NCI-H510A treated with DMSO at 0.1 percent for 48 hours (cell line): Measurements from ENCODE around the gene GPR137B.
A peak's percentile ranks its signal among the peaks of the same experiment; 100 is the strongest.

ENCODE experiments used
- DNase-seq: peaks from one replicate; lab custom pipeline; 2025; lab: John Stamatoyannopoulos, UW

The GPR137B gene

DNA sequence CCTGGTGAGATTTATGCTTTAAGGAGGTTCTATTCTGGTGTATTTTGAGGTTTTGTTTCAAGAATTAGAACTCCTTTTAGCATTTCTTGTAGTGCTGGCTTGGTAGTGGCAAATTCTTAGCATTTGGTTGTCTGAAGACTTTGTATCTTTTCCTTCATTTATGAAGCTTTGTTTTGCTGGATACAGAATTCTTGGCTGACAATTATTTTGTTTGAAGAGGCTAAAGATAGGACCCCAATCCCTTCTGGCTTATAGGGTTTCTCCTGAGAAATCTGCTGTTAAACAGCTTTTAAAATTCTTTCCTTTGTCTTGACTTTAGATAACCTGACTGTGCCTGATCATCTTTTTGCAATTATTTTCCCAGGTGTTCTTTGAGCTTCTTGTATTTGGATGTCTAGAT lies 58.6 kb downstream of the GPR137B start:
- no peak for DNase-seq

DNA sequence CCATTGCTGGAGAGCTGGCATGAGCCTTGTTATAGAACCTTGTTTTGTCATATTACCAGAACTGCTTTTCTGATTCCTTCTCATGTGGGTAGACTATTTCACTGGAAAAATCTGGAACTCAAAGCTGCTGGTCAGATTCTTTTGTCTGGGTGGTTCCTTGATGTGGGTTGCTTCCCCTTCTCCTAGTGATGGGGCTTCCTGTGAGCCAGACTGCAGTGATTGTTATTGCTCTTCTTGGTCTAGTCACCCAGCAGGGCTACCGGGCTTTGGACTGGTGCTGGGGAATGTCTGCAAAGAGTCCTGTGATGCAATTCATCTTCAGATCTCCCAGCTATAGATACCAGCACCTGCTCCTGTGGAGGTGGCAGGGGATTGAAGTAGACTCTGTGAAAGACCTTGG lies 59.4 kb downstream of the GPR137B start:
- no peak for DNase-seq

DNA sequence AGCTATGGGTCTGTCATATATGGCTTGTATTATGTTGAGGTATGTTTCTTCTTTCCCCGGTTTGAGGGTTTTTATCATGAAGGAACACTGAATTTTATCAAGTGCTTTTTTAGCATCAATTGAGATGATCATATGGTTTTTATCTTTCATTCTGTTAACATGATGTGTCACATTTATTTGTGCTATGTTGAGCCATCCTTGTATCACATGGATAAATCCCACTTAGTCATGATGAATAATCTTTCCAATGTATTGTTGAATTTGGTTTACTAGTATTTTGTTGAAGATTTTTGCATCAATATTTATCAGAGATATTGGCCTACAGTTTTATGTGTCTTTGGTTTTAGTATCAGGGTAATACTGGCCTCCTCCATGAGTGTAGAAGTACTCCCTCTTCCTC lies 61.7 kb downstream of the GPR137B start:
- DNase-seq = no peak

DNA sequence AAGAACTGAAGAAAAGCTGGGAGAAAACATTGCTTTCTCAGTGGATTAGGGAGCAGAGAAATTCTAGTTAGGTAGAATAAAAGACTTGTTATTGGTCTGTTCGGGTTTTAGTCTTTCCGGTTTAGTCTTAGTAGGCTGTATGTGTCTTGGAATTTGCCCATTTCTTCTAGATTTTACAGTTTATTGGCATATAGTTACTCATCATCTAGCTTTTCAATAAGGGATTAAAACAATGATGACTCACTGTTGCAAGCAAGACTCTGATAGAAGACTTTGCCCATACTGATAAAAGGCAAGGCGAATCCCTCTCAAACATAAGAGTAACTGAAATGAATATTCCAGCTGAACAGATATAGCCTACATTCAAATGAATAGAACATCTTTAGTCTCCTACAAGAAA lies 62.3 kb downstream of the GPR137B start:
- DNase-seq = no peak

DNA sequence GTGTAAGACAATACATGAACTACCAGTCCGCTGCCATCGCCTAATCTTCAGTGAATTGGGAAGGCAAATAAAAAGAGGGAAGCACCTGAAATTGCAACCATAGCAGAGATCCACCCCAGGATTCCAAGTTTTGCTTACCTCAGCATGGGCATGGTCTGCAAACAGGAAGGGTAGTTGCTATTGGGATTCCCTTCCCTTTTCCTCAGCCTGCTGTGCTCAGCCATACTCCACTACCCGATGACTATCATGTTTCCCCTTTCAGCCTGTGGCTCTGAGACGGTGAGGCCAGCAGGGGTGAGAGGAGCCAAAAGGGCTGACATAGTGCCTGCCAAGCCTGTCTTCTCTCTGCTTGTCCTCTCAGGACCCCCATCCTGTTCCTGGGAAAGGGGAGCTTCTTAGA lies 64.2 kb downstream of the GPR137B start:
- DNase-seq = peak; percentile 55

DNA sequence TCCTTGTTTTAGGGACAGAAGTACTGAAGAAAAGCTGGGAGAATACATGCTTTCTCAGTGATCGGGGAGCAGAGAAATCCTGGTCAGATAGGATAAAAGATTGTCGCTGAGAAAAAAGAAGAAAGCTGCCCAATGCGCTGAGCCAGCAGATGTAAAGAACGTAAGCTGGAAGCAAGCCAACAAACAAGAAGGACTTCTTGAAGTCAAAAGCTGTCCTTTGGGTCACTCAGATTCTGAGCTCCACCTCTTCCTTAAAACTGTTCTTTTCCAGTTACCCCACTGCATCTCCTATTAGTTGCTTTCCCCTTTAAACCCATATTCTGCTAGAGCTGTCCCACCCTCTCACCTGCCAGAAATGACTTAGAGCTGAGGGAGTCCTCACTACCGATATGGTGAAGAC lies 64.8 kb downstream of the GPR137B start:
- DNase-seq = no peak

DNA sequence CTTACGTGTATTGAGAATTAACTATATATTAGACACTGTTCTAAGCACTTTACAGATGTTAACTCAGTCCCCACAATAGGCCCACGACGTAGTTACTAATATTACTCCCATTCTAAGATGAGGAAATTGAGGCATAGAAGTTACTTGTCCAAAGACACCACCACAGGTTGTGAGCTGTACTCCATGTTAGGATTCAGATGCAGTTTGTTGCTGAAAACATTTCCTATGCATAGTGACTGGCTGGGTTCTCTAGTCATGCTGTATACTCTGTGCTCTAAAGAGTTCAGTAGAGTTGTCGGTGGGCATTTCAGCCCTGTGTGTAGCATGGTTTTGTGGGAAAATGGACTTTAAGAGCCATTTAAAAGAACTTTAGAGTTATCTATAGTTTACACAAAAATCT lies 65.2 kb downstream of the GPR137B start:
- DNase-seq = no peak

DNA sequence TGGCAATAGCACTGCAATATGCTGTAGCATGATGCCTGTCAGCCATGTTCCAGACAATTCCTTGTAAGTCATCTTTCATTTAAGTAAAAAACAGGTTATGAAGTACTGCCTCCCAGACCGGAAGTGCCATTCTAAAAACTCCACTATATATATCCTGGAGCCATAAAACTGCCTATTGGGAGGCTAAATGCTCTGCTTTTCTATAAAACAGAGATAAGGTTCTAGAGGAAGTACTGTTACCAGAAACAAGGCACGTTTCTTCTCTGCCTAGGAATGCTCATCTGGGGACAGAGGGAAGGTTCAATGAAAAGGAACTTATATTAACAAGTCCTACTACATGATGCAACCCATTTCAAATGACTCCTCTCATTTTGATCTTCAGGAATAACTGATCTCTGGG lies 66.8 kb downstream of the GPR137B start:
- no peak for DNase-seq

DNA sequence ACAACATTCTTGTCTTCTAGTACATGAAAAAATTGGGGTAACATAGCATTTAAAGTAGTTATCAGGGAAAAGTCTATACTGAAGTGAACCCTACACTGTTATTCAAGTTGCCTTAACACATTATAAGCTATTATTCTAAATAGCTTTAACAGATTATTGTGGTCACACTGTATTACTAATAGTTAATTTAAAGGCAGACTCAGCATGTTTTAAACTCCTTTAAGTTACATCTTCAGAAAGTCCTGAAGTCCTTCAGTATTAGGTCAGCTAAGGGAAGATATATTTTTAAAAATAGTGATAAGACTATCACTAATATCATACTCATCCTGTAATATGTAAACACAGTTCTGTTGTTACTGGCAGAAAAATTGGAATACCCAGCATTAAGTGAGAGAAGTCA lies 67.4 kb downstream of the GPR137B start:
- no peak for DNase-seq

DNA sequence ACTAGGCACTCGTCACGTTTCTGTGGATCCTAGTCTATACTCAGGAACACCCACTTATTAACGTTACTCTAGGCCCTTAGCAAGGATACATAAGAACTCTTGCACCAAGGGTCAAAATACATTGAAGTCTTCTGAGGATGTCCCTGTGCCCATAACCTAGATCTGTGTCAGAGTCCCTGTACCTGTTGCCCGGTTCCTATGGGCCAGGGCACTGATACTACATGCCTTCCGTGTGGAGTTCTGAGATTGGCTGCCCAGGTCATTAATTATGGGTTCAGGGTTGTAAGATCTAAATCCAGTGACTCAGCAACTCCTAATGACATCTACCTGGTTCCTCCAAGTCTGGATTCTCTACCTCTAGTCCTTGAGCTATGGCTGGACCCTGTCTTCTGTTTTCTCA lies 69.5 kb downstream of the GPR137B start:
- no peak for DNase-seq

DNA sequence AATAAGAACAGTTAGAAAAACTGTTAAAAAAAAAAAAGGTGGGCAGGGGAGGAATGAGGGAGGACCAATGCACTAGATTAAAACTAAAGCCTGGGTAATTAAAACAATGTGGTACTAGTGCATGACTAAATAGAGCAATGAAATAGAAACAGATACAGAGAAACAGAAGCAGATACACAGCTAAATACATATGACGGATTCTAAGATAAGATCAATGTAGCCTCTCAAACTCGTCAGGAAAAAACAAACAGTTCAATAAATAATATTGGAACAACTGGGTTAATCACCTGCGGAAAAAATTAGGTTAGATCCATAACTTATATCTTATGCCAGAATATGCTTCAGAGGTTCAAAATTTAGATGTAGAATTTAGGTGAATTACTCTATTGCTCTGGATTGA lies 71.2 kb downstream of the GPR137B start:
- DNase-seq = no peak

DNA sequence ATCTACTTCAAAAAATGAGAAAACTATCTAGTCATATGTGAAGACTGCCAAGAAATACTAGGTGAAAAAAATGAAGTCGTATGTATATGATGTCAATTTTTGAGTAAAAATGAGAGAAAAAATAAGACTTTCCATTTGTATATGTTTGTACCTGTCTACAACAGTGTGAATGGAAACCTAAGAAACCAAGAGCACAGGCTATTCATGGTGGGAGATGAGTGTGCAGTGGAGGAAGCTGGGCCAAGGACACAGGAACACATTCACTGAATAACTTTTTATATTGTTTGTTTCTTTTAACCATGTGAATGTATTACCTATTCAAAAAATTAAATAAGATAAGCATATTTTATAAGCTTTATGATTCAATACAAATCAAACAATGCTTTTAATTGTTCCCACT lies 72.4 kb downstream of the GPR137B start:
- DNase-seq = no peak

DNA sequence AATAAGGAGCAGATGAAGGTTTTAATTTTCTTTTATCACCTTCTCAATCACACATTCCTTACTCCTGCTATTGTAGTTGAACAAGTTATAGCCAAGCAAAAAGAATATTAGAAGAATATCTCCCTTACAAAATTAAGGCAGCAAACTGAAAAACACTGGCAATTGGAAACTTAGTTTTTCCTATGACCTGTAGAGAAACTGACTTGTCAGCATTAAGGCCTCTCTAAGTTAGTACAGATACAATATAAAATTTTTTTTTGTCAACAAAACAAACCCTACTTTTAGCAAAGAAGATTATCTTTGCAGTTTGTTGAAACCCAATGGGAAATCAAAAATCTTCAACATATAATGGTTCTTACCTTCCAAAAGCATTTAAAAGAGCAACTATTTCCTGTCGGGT lies 78.1 kb downstream of the GPR137B start:
- no peak for DNase-seq

DNA sequence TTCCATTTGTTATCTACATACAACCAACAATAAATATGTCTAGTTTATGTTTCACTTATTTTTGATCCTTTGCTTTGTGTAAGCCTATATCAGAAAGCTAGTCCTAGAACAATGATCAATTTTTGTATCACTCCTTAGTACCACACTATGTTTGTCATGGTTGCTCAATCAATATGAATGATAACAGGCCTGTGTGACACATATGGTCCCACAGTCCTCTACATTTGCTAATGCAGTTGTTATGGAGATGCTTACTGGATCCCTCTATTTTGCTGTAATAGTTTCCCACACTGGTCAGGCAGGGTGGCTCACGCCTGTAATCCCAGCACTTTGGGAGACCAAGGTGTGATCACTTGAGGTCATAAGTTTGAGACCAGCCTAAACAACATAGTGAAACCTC lies 80.3 kb downstream of the GPR137B start:
- no peak for DNase-seq

DNA sequence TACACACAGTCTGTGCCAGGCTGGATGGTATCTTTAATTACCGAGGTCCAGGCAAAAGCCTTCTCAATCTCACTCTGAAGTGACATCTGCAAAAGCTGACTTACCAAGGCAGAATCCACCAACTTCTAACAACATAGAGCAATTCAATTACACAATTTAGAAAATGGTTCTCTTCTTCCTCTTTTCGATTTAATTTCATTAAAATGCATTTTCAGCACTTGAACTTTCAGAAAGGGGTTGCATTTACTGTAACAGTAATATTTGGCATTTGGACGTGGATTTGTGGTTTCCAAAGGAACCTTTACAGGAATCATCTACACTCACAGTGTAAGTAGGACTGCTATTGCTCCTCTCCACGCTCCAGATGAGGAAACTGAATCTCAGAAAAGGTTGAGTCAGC lies 86.1 kb downstream of the GPR137B start:
- DNase-seq = no peak

DNA sequence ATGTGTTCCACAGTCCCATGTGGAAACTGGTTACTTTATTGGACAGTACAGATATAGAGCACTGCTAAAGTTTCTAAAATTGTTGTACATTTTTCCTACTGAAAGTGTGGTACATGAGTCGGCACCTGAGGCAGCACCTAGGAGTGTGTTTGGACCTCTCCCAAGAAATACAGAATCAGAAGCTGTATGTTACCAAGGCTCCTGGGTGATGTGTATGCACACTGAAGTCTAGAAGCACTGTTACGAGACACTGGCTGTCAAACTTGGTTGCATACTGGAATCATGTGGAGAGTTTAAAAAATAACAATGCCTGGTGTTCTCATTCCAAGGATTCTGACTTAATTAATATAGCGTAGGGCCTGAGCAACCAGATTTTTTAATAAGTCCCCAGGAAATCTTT lies 92.8 kb downstream of the GPR137B start:
- no peak for DNase-seq

DNA sequence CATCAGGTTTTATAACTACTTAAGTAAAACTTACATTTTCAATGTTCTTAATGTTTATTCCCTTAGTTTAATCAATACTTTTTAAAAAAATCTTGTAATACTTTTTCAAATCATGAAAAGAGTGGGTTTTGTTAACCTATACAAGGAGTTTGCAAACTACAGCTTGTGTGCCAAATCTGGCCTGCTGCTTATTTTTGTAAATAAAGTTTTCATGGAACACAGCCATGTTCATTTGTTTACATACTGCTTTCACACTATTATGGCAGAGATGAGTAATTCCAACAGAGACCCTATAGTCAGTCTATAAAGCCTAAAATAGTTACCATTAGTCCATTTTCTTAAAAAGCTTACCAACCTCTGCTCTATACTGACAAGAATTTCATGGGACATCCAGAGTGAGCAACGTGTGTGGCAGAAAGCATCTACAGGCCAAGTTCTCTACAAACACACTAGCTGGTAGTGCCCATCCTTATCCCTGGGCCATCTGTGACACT lies 96.8 kb downstream of the GPR137B start:
- DNase-seq = no peak

DNA sequence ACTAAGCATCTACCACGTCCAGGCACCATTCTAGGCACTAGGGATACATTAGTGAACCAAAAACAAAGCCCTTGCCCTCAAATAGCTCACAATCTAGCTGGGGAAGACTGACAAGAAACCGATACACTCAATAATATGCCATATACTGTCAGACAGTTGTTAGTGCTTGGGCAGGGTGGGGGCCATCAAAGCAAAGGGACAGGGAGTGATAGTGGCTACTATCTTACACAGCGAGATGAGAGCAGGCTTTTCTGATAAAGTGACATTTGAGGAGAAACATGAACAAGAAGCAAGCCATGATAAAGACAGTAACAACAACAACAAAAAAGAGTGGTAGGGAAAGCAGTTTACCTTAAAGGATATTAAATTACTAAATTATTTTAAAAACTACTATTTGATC lies 98.3 kb downstream of the GPR137B start:
- DNase-seq = no peak

DNA sequence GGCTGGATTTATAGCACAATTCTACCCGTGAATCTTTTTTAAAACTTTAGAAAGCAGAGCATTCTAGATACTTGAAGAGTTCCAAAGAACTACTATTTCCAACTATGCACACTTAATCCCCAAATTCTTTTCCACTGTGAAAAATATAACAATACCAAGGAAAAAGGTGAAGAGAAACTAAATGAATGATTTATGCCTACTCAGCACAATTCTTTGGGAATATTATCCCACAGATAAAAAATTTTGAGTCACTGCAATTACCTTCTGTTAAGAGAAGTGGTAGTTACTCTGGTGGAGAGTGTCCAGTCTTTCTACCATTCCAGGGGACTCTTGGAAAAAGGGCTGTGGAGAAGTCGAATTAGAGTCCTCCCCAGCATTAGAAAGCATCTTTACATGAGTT lies 100.2 kb downstream of the GPR137B start:
- DNase-seq = no peak

DNA sequence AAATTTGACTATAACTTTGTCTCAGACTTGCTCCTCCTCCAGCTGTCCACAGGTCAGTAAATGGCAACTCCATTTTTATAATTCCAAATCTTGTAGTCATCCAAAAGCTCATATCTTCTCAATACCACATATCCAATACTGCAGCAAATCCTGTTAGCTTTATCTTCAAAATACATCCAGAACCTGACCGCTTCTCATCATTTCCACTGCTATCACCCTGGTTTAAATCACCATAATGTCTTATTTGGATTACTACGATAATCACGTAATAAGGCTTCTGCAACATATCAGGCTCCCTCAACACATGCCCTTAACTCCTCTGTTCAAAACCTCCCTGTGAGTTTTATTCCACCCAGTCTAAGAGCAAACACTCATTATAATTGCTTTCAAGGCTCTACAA lies 104.9 kb downstream of the GPR137B start:
- no peak for DNase-seq

DNA sequence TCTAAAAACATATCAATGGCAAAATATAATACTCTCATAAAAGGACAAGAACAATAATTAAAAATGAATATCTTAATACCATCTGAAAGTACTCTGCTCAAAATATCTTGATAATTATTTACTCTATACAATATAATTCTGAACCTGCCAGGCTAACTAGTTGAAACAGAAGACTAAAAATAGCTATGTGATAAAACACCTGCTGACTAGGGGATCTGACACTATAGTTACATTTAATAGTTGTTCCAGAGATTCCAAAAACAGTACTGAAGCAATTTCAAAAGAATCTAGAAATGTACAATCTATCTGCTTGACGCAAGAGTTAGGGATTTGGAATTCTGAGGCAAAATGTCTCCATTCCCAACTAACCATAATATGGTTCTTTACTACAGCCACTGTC lies 109.2 kb downstream of the GPR137B start:
- no peak for DNase-seq

DNA sequence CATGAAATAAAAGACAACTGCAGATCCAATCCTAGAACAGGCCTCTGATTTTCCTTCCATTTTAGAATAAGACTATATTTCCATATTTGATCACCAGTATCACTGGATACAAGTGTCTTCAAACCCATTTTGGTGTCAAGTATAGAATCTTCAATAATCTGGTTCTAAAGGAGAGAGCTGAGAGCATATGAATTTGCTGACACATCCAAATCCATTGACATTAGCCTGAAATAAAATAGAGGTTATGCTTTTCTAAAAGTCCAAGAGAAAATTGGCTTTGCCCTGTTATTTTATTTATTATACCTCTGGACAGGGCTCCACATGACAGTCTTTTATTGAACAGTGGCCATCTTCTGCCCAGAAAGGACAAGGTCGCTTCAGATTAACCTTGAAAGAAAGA lies 110.8 kb downstream of the GPR137B start:
- no peak for DNase-seq

DNA sequence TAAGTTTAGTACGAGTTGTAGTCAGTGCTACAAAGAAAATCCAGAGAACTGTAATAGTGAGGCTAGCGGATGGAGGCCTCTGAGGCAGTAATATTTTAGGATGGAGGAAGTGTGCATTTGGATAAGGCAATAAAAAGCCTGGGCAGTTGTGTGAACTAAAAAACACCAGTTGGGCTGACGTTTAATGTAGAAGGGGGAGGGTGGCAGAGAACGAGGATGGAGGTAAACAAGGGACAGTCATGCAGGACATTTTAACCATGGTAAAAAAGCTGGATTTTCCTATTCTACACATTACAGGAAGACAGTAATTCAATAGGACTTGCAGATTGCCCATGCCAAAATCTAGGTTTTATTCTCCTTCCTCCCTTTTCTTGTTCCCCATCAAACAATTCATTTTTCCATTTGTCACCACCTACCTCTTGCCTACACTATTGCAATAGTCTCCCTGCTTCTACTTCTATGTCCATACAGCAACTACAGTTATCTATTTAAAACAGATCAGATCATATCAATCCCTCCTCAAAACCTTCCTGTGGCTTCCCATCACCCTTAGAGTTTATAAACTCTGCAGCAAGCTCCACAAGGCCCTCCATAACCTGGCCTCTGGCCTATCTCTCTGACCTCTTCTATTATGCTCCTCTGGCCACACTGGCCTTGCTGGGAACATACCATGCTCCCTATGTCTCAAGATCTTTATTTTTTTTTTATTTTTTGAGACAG lies 111.7 kb downstream of the GPR137B start:
- DNase-seq = no peak

DNA sequence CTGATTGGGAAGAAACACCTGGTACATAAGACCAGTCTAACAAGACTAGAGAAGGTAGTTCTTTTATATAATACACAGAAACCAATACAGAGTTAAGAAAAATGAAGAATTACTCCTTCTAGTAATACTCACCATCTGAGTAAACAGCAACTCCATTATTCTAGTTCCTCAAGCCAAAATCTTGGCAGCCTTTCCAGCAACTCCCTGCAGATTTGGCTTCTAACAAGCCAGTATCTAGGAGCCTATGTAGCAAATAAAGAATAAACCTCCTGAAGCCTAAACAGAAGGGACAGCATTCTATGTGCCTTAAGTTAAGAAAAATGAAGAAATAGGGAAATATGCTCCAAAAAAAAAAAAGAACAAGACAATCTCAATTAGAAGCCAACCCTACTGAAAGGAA lies 114.9 kb downstream of the GPR137B start:
- no peak for DNase-seq
